SK-N-SH (cell line): ENCODE data around the gene PHF21B.

Source experiments
- CHD2 ChIP-seq: fragments of 150-350 bp; IDR thresholded peaks from 2 replicates; pipeline ENCODE4 v1.6.1; 2018; ENCODE audit warnings: low read length; ENCODE audit not compliant: partially characterized antibody
- ELF1 ChIP-seq: IDR thresholded peaks from 2 replicates; pipeline ENCODE4 v1.4.0; 2012
- EP300 ChIP-seq, 2 experiments: IDR thresholded peaks; 2 replicates each; pipeline versions ENCODE4 v1.4.0 to v1.6.1; 2012; ENCODE audit warnings: borderline replicate concordance in 1 of 2, low read depth in 1 of 2, low read length in 1 of 2
- POLR2AphosphoS5 ChIP-seq: IDR thresholded peaks from 2 replicates; pipeline ENCODE4 v1.6.1; 2012; ENCODE audit warnings: low read depth, low read length
- RAD21 ChIP-seq: IDR thresholded peaks from 2 replicates; pipeline ENCODE4 v1.6.1; 2012; ENCODE audit warnings: mild to moderate bottlenecking, low read length
- RFX5 ChIP-seq: IDR thresholded peaks from 2 replicates; pipeline ENCODE4 v1.6.1; 2012; ENCODE audit warnings: mild to moderate bottlenecking, improper control_type of control experiment, low read length
- SIN3A ChIP-seq: IDR thresholded peaks from 2 replicates; pipeline ENCODE4 v1.6.1; 2012; ENCODE audit warnings: low read depth, mild to moderate bottlenecking, low read length, moderate library complexity, borderline replicate concordance
- SMC3 ChIP-seq: IDR thresholded peaks from 2 replicates; pipeline ENCODE4 v1.6.1; 2012; ENCODE audit warnings: low read depth, low read length, improper control_type of control experiment
- TAF1 ChIP-seq: IDR thresholded peaks from 2 replicates; pipeline ENCODE4 v1.6.1; 2012; ENCODE audit warnings: low read depth, mild to moderate bottlenecking, low read length, moderate library complexity, borderline replicate concordance
- TEAD4 ChIP-seq: IDR thresholded peaks from 2 replicates; pipeline ENCODE4 v1.4.0; 2012; ENCODE audit warnings: mild to moderate bottlenecking, borderline replicate concordance; ENCODE audit not compliant: insufficient read depth
- TF ChIP-seq, protein P1 (sequence below): fragments of 200-600 bp; sonication (generic); IDR thresholded peaks from 2 replicates; pipeline ENCODE4 v1.6.1; 2017; ENCODE audit warnings: antibody characterized with exemption, mild to moderate bottlenecking, moderate library complexity
- TF ChIP-seq, protein P2 (sequence below): IDR thresholded peaks from 2 replicates; pipeline ENCODE4 v1.4.0; 2012; ENCODE audit warnings: low read depth, borderline replicate concordance
- TF ChIP-seq, protein P3 (sequence below): IDR thresholded peaks from 2 replicates; pipeline ENCODE4 v1.4.0; 2012; ENCODE audit warnings: low read depth, borderline replicate concordance

DNA sequence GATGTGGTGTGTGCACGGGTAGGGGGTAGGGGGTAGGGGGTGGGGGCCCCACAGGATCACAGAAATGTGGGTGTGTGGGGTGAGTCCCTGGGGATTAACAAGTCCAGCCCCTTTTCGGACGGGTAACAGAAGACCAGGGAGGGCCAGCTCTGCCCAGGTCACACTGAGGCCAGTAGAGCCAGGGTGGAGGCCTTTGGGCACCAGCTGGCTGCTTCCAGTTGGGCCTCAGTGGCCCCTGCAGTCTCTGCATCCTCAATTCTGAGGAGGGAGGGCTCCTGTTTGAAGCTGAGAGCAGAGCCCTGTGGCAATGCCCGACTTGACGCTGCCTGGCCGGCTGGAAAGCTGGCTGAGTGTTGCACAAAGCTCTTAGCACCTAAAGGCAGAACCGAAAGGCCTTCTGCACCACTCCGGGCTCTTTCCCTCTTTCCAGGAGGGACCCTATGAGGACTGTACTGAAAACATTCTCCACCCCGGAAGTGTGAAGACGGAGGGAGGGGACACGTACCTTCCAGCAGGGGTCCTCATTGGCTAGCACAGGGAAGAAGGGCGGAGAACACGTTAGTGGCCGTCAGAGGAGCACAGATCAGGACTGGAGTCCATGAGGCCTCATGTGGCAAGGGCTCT lies 120.4 kb downstream of the PHF21B start:
- TF ChIP-seq, protein P1, sequence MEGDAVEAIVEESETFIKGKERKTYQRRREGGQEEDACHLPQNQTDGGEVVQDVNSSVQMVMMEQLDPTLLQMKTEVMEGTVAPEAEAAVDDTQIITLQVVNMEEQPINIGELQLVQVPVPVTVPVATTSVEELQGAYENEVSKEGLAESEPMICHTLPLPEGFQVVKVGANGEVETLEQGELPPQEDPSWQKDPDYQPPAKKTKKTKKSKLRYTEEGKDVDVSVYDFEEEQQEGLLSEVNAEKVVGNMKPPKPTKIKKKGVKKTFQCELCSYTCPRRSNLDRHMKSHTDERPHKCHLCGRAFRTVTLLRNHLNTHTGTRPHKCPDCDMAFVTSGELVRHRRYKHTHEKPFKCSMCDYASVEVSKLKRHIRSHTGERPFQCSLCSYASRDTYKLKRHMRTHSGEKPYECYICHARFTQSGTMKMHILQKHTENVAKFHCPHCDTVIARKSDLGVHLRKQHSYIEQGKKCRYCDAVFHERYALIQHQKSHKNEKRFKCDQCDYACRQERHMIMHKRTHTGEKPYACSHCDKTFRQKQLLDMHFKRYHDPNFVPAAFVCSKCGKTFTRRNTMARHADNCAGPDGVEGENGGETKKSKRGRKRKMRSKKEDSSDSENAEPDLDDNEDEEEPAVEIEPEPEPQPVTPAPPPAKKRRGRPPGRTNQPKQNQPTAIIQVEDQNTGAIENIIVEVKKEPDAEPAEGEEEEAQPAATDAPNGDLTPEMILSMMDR: no peak
- TF ChIP-seq SMC3 (no peak), RAD21 (peak; percentile 41), TEAD4 (no peak), TAF1 (no peak), EP300 (IDR thresholded peaks at IDR 0.05; ENCODE audit: borderline replicate concordance in 1 of 2, low read depth in 1 of 2, low read length in 1 of 2) (no peak), CHD2 (no peak), ELF1 (no peak), RFX5 (no peak), POLR2AphosphoS5 (no peak), SIN3A (no peak)
- TF ChIP-seq, protein P2, sequence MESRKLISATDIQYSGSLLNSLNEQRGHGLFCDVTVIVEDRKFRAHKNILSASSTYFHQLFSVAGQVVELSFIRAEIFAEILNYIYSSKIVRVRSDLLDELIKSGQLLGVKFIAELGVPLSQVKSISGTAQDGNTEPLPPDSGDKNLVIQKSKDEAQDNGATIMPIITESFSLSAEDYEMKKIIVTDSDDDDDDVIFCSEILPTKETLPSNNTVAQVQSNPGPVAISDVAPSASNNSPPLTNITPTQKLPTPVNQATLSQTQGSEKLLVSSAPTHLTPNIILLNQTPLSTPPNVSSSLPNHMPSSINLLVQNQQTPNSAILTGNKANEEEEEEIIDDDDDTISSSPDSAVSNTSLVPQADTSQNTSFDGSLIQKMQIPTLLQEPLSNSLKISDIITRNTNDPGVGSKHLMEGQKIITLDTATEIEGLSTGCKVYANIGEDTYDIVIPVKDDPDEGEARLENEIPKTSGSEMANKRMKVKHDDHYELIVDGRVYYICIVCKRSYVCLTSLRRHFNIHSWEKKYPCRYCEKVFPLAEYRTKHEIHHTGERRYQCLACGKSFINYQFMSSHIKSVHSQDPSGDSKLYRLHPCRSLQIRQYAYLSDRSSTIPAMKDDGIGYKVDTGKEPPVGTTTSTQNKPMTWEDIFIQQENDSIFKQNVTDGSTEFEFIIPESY: no peak
- TF ChIP-seq, protein P3, sequence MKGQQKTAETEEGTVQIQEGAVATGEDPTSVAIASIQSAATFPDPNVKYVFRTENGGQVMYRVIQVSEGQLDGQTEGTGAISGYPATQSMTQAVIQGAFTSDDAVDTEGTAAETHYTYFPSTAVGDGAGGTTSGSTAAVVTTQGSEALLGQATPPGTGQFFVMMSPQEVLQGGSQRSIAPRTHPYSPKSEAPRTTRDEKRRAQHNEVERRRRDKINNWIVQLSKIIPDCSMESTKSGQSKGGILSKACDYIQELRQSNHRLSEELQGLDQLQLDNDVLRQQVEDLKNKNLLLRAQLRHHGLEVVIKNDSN: no peak
